ENCODE data around the gene LINGO1.

The LINGO1 gene

GRCh38 chr15:77595231-77595630 is 37.5 kb downstream of the LINGO1 start:
- DNase-seq (ENCODE audit: low read depth) = no peak

GRCh38 chr15:77592758-77593157 is 40.0 kb downstream of the LINGO1 start:
- no peak for DNase-seq (ENCODE audit: low read depth)

GRCh38 chr15:77591968-77592613 is 40.6 kb downstream of the LINGO1 start:
- no peak for DNase-seq (ENCODE audit: low read depth)

- no peak for DNase-seq (ENCODE audit: low read depth)
Observed at GRCh38 chr15:77589839-77590238, 42.9 kb downstream of the LINGO1 start.

GRCh38 chr15:77588126-77588525 is 44.6 kb downstream of the LINGO1 start:
- DNase-seq (ENCODE audit: low read depth) = no peak

GRCh38 chr15:77584691-77585090 is 48.0 kb downstream of the LINGO1 start:
- no peak for DNase-seq (ENCODE audit: low read depth)

DNA sequence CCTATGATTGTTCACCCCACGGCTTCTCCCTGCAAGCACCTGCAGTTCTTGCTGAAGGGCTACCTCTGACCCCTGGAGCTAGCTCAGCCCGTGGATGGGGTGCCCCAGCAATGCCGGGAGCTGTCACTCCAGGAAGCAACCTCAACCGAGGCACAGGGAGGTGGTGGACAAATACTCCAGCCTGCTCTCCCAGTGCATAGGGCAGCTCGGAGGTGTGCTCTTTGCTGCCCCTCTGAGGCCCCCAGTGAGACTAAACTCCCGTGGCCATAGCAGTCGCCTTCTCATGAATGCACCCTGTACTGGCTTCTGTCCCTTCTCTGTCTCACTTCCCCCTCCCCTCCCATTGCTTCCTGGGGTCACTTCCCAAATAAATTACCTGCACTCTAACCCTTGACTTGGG is 48.5 kb downstream of the LINGO1 start:
- DNase-seq (ENCODE audit: low read depth) = no peak

- no peak for DNase-seq (ENCODE audit: low read depth)
Observed at GRCh38 chr15:77582763-77583162, 49.9 kb downstream of the LINGO1 start.

- no peak for DNase-seq (ENCODE audit: low read depth)
Observed at GRCh38 chr15:77581896-77582569, 50.7 kb downstream of the LINGO1 start.

DNA sequence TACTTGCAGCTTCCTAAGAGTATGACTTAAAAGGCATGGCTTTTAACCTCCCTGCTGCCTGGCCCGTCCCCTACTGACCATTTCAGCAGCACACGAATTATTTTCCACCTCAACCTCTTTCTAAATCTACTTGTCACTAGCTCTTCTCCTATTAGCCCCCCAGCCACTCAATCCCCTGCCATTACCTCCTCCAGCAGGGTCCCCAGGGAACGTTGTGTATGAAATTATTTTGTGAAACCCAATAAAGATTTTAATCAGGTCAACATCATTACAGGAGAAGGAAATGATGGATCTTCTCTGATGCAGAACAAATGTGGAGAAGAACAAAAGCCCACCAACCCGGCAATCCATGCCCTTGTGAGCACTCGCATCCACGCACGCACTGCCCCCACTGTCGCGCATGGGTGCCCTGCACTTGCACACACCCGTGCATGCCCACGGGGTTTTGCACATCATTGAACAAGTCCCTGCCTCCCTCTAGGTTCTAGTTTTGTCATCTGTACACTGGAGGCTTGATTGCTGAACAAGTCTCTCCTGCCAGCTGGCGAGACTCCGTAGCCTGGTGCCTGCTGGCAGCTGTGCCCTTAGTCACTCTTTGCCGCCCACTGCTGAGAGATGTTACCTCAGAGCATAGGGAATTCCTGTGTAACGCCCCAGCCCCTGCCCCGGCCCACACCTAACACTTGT is 51.6 kb downstream of the LINGO1 start:
- DNase-seq (ENCODE audit: low read depth) = no peak

- DNase-seq (ENCODE audit: low read depth) = no peak
Observed at GRCh38 chr15:77579498-77580188, 53.1 kb downstream of the LINGO1 start.

DNA sequence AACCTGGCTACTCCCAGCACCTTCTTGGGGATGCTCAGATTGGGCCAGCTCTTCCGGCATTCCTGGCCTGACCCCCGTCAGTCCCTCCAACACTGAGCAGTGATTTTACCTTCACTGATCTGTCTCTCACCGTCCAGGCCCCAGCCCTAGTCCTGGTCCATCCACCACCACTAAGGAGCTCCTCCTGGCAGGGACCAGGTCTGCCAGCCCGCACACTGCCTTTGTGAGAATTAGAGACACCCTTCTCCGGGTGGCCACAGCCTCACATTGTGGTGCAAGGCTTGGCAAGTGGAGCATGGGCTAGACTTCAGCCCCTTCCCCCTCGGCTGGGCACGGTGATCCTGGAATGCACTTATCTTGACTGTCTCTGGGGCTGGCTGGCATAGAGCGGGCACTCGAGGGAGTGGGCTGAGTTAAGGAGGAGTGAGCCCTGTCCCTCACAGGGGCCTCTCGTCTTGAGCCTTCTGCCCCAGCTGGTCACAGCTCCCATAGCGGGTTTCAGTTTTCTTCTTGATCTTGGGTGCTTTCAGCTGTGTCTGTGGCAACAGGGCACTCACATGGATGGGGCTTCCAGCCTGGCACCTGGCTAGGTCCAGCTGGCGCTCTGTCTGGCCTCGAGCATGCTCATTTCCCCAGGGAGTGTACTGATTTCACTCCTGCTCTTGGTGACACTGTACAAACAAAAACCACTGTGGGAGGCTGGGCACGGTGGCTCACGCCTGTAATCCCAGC is 53.9 kb downstream of the LINGO1 start:
- DNase-seq (ENCODE audit: low read depth) = no peak

GRCh38 chr15:77577366-77577950 is 55.3 kb downstream of the LINGO1 start:
- DNase-seq (ENCODE audit: low read depth) = no peak

DNA sequence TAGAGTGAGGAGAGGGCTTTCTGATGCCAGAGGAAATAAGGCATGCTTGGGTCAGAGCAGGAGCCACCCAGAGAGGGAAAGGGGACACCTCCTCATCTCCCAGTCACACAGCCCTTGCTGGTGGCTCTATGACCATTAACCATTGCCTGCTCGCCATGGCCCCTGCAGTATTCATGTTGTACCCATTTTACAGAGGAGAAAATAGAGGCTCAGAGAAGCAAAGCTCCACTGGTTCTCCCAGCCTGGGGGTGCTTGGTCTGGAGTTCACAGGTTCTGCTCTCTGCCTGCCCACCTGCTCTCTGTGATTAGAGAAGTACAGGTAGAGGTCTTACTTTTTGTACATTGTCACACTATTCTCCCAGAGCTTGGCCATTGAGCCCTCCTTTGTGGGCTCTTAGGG is 56.2 kb downstream of the LINGO1 start:
- DNase-seq (ENCODE audit: low read depth) = no peak

DNA sequence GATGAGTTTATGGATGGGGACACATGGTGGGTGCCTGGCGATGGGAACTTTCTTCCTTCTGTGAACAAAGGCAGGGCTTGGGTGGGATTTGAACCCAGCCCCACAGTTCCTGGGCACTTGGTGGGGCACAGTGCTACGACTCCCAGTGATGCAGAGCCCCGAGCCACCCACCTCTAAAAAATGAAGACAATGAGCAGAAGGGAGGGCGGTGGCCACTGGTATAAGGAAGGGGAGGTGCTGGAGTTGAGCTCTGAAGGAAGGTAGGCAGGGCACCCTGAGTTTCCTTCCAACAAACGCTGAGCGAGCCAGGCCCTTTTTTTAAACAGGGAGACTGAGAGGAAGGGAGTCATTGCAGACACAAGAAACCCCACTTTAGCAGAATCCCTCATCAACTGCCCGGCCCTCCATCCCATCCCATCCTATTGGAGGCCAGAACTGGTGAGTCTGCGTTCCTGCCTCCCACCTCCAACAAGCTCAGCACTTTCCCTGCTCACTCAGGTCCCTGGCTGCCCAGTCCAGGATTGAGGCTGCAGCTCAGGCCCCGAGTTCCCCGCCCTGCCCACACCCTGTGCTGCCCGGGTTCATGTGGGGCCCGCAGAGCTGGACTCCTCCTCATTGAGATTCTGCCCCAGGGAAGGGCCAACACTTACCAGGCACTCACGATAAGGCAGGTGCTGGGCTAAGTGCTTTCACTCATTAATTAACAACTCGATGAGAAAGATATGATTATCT is 57.3 kb downstream of the LINGO1 start:
- no peak for DNase-seq (ENCODE audit: low read depth)

- DNase-seq (ENCODE audit: low read depth) = no peak
Observed at GRCh38 chr15:77574521-77575202, 58.0 kb downstream of the LINGO1 start.

GRCh38 chr15:77573802-77574201 is 58.9 kb downstream of the LINGO1 start:
- no peak for DNase-seq (ENCODE audit: low read depth)

DNA sequence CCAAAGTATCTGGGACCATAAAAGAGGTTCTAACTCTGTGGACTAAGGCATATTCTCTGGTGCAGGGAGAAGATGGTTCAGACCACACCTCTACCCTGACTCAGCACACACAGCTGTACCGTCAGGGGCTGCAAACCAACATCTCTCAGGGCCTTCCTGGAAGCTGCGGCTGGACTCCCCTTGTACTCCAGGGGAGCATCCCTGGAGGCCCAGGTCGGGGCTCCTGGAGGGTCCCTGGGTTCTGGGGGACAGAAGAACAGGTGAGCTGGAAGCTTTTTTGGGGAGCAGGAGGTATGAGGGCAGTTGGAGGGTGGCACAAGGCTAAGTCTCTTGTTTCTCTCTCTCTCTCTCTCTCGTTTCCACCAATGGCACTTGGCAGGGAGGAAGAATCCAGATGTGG is 60.5 kb downstream of the LINGO1 start:
- no peak for DNase-seq (ENCODE audit: low read depth)

GRCh38 chr15:77571741-77572140 is 61.0 kb downstream of the LINGO1 start:
- no peak for DNase-seq (ENCODE audit: low read depth)

- DNase-seq (ENCODE audit: low read depth) = no peak
Observed at GRCh38 chr15:77571181-77571580, 61.5 kb downstream of the LINGO1 start.
